ENCODE results near the gene SMAD5. TPM values are rescaled to one million over a fixed set of nuclear protein-coding genes. Genes with fewer than 3 reads are reported as not detected.

SMAD5 gene
- total RNA-seq, 1 donor: 16.5 TPM

DNA sequence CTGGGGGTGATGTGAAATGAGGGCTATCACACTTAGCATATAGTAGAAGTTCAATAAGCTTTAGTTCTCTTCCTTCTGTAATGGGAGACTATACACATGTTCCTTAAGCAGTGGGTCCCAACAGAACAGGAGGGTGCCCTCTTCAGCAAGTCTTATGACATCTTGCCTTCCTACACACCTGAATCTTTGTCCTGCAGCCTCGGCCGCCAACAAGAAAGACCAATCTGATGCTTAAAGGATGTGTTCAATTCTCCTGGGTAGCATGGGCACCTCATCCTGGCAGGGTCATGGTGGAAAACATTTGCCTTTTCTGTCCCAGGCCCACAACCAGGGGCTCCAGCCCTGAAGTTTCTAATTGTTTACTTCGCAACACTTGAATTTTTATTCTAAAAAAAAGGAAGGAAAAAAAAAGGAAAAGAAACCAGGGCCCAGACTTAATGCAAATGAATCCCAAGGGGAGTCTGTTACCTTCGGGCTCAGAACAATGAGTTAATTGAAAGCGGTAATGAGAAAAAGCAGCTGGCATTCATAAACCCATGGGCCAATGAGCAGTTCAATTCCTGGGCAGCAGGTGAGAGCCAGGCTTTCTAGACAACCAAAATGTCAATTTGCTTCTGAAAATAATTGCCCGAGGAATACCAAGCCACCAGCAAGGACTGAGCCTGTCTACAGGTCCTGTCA lies 26.2 kb upstream of the SMAD5 start:
- Histone ChIP-seq H3K4me3 (ENCODE audit: low read length) (no peak overlapping the region), H3K9me3 (ENCODE audit: low read depth, low read length) (no peaks in the 10 kb centered on the region), H3K27me3 (ENCODE audit: insufficient read depth, low read length) (no peaks in the 10 kb centered on the region), H3K4me1 (ENCODE audit: insufficient read depth, low read length) (no peaks in the 10 kb centered on the region)

DNA sequence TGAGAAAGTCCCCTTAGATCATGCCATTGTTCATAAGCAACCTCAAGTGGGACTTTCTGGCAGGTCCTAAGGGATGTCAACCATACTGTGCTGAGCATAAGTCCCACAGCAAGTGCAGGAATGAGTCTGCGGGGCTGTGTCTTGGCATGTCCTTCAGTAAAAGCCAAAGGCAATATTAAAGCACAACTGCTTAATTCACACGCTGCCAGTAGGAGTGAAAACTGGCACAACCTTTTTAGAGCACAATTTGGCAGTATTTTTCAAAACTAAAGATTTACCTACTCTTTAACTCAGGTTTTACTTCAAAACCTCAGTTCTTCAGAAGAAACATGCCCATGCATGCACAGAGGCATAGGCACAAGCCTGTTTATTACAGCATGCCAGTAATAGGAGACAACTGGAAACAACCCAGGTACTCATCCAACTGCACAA lies 24.4 kb upstream of the SMAD5 start:
- Histone ChIP-seq H3K27me3 (ENCODE audit: insufficient read depth, low read length) (no peaks in the 10 kb centered on the region), H3K4me1 (ENCODE audit: insufficient read depth, low read length) (no peaks in the 10 kb centered on the region), H3K9me3 (ENCODE audit: low read depth, low read length) (no peaks in the 10 kb centered on the region), H3K4me3 (ENCODE audit: low read length) (no peak overlapping the region)

DNA sequence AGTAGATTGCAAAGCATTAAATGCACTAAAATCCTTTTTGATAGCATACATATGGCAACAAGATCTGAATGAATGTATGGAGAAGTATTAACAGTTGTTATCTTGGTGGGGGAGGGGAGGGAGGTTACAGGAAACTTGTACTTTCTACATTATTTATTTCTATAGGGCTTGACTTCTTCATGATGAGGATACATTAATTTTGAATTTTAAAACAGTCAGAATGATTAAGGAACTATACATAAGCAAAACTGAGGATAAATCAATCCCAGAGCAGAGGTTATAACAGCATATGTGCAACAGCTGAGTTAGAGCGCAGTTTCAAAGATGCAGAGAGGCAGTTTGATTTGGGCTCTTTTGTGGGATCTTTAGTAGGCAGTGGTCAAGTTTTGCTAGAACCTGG lies 23.9 kb upstream of the SMAD5 start:
- Histone ChIP-seq H3K27me3 (ENCODE audit: insufficient read depth, low read length) (no peaks in the 10 kb centered on the region), H3K9me3 (ENCODE audit: low read depth, low read length) (no peaks in the 10 kb centered on the region), H3K4me3 (ENCODE audit: low read length) (no peak overlapping the region), H3K4me1 (ENCODE audit: insufficient read depth, low read length) (no peaks in the 10 kb centered on the region)

DNA sequence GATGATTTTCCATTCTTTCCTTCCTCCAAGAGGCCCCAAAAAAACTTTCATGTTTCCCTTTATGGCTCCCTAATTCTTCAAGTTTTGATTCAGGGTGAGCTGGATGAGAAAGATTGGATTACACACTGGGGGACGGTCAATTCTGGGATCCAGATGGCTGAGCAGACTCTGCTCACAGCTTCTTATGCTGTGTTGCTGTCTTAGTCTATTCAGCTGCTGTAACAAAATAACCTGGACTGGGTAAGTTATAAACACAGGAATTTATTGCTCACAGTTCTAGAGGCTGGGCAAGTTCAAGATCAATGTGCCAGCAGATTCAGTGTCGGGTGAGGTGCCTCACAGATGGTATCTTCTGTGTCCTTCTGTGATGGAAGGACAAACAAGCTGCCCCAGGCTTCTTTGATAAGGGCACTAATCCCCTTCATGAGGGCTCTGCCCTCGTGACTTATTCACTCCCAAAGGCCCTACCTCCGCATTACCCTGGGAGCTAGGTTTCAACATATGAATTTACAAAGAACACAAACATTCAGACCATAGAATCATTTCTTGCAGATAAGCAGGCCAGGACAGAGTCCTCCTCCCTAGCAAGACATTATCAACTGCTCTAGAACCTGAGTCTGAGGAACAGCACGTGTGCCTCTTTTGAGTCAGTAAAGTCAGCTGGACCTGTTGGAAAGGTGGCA lies 23.1 kb upstream of the SMAD5 start:
- H3K27me3 ChIP-seq (ENCODE audit: insufficient read depth, low read length): no peaks in the 10 kb centered on the region
- H3K9me3 ChIP-seq (ENCODE audit: low read depth, low read length): no peaks in the 10 kb centered on the region
- no peaks in the 10 kb centered on the region for H3K4me1 ChIP-seq (ENCODE audit: insufficient read depth, low read length)
- H3K4me3 ChIP-seq (ENCODE audit: low read length): no peak overlapping the region

DNA sequence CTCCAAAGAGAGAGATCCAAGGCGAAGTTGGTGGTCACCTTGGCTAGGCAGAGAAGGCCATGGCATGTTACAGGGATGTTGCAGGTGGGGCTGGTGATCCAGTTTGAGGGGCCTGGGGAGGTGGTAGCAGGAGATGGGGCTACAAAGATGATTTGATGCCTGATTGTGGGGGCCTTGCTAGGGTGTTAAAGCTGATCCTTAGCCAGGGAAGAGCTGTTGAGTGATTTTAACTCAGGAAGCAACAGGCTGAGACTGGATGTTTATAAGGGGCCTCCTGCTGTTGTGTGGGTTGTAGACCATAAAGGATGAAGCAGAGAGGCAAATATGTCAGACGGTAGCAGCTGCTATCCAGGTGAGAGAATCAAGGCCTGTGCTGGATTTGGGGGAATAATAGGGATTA lies 19.0 kb upstream of the SMAD5 start:
- peaks cover 4% of the 10 kb centered on the region for H3K27me3 ChIP-seq (ENCODE audit: insufficient read depth, low read length)
- H3K9me3 ChIP-seq (ENCODE audit: low read depth, low read length): no peaks in the 10 kb centered on the region
- H3K4me3 ChIP-seq (ENCODE audit: low read length): no peak overlapping the region

DNA sequence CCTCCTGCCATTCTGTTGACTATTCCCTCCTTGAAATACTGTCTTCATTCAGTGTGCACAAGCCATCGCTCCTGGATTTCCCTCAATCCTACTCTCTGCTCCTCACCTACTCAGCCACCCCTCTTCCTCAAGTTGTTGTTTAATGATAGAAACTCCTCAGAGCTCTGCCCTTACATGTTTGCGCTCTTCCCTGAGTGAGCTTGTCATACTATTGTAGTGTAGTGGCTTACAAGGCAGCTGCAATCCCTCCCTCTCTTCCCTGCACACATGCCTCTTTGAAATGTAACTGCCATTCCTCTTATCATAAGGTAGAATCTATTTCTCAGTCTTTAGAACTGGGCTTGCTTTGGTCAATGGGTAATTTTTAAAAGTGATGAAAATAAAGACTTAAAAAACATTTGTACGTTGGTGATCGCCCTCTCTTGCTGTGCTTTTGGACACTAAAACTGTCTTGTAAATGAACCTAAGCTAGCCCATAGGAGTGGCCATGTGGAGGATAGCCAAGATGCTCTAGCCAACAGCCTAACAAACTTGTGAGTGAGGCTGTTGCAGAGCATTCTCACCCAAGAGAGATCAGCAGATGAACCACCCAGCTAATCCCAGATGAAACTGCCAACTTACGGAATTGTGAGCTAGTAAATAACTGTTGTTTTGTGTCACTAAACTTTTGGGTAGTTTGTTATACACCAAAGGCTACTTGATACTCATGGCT lies 18.1 kb upstream of the SMAD5 start:
- no peak overlapping the region for H3K4me3 ChIP-seq (ENCODE audit: low read length)
- H3K4me1 ChIP-seq (ENCODE audit: insufficient read depth, low read length): no peaks in the 10 kb centered on the region
- H3K27me3 ChIP-seq (ENCODE audit: insufficient read depth, low read length): peaks cover 4% of the 10 kb centered on the region
- H3K9me3 ChIP-seq (ENCODE audit: low read depth, low read length): no peaks in the 10 kb centered on the region

More for the DNA sequence above, 19.0 kb upstream of the SMAD5 start:
- H3K4me1 ChIP-seq (ENCODE audit: insufficient read depth, low read length): no peaks in the 10 kb centered on the region

DNA sequence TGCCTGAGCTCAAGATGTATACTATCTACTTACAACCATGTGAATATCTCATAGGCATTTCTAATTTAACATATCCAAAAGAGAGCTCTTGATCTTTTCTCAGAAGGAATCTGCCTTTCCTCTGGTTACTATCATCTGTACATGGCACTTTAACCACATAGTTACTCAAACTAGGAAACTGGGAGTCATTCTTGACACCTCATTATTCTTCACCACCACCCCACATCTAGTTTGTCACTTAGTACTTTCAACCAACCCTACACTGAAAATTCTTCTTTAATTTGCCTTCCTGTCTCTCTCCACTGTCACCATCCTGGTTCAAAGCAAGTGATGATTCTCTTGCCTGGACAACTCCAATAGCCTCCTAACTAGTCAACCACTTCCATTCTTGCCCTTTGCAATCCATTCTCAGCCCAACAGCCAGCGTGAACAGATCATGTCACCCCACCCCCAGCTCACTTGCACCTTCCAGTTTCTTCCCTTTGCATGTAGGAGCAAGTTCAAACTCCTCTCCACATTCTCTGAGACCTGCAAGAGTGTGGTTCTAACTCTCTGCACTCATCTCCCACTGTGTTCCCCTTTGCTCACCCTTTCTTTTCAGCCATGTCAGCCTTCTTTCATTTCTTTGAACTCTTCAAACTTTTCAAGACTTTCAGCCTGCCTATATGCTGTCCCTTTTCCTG lies 17.3 kb upstream of the SMAD5 start:
- H3K9me3 ChIP-seq (ENCODE audit: low read depth, low read length): no peaks in the 10 kb centered on the region
- no peaks in the 10 kb centered on the region for H3K4me1 ChIP-seq (ENCODE audit: insufficient read depth, low read length)
- H3K4me3 ChIP-seq (ENCODE audit: low read length): no peak overlapping the region
- peaks cover 4% of the 10 kb centered on the region for H3K27me3 ChIP-seq (ENCODE audit: insufficient read depth, low read length)

DNA sequence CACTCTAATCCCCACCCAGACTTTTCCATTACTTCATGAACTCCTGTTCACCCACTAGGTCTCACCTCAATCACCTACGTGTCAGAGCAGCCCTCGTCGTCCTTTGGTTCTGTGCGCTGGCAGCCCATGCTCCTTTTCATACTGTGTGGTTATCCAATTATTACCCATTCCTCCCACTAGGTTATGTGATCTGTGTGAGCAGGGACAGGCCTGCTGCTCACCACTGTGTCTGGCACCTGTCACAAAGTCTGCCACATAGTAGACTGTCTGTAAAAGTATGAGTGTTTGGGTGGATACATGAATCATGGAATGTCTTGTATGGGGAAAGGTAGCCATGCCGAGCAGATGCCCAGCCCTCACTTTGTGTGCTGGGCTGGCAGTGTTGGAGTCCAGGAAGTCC lies 12.1 kb upstream of the SMAD5 start:
- no peaks in the 10 kb centered on the region for H3K4me1 ChIP-seq (ENCODE audit: insufficient read depth, low read length)
- H3K4me3 ChIP-seq (ENCODE audit: low read length): no peak overlapping the region
- no peaks in the 10 kb centered on the region for H3K9me3 ChIP-seq (ENCODE audit: low read depth, low read length)
- peaks cover 9% of the 10 kb centered on the region for H3K27me3 ChIP-seq (ENCODE audit: insufficient read depth, low read length)

DNA sequence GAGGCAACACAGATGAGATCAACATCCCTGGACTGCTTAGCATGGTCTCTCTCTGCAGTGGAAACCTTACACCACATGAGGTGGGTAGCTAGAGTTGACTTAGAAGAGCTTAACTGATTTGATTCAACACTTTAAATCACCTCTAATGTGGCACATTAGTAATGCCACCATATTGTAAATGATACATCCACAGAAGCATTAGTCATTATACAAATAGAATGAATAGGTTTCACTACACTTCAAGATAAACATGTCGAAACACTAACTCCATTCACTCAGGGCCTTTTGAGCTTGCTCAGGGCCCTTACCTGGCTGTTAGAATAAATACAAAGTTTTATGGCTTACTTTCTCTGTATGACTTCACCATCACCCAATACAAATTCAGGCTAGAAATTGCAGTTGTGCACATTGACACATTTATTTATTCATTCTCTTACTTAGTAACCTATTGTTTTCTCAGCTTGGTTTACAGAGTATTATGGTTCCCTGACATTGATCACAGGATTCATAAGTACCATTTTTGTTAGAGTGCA lies 9.3 kb upstream of the SMAD5 start:
- Histone ChIP-seq H3K4me3 (ENCODE audit: low read length) (no peak overlapping the region), H3K9me3 (ENCODE audit: low read depth, low read length) (no peaks in the 10 kb centered on the region), H3K27me3 (ENCODE audit: insufficient read depth, low read length) (peaks cover 25% of the 10 kb centered on the region), H3K4me1 (ENCODE audit: insufficient read depth, low read length) (no peaks in the 10 kb centered on the region)

DNA sequence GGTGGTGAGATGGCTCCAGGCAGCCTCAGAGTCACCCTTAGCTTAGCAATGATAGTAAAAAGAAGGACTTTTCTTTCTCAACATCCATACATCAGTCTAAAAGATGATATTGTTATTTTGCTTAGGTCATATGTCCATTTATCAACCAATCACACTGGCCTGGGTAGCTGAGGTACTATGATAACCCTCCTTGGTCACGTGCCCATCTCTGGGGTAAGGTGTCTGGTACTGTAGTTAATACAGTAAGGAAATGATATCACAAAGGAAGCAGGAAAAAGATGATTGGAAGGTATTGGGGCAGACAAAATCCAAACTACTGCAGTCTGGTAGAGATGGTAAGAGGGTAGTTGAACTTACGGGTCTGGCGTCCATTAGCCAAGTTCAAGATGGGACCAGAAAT lies 5.1 kb upstream of the SMAD5 start:
- H3K4me3 ChIP-seq (ENCODE audit: low read length): no peak overlapping the region
- H3K4me1 ChIP-seq (ENCODE audit: insufficient read depth, low read length): peaks cover 5% of the 10 kb centered on the region
- H3K9me3 ChIP-seq (ENCODE audit: low read depth, low read length): no peaks in the 10 kb centered on the region
- H3K27me3 ChIP-seq (ENCODE audit: insufficient read depth, low read length): peaks cover 37% of the 10 kb centered on the region

DNA sequence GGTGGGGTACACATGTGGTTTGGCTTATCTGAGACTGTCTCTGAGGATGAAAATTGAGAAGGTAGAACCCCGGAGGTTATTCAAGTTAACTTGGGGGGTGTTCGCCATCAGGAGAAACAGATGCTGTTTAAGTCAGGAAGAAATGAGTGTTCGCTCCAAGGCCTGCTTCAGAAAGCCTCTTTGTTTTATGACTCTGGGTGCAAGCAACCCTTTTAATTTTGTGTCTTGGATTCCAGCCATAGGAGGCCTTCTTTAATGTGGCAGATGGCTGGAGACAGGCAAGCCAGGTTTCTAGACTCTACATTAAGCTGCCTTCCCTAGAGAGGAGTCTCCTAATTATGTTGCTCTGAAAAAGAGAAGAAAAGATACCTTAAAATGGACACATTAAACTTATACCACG lies 4.2 kb upstream of the SMAD5 start:
- no peak overlapping the region for H3K4me3 ChIP-seq (ENCODE audit: low read length)
- H3K4me1 ChIP-seq (ENCODE audit: insufficient read depth, low read length): peaks cover 5% of the 10 kb centered on the region
- H3K9me3 ChIP-seq (ENCODE audit: low read depth, low read length): no peaks in the 10 kb centered on the region
- peaks cover 33% of the 10 kb centered on the region for H3K27me3 ChIP-seq (ENCODE audit: insufficient read depth, low read length)

DNA sequence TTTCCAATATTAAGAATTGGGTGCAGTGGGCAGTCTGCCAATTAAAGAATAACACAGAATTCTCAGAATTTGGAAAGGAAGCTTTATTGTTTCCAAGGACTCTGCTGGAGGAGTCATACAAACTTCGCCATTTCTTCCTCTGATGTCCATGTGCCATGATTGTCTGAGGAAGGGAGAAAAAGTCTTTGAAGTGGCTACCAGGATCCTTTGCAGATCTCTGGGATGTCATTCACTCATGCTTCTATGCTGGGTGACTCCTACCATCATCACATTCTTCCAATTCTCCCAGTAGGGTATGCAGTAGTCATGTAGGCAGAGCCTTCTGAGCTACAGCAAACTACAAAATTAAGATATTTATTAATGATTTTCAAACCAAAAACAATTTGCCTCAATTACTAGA lies 3.2 kb upstream of the SMAD5 start:
- no peak overlapping the region for H3K4me3 ChIP-seq (ENCODE audit: low read length)
- H3K4me1 ChIP-seq (ENCODE audit: insufficient read depth, low read length): peaks cover 14% of the 10 kb centered on the region
- no peaks in the 10 kb centered on the region for H3K9me3 ChIP-seq (ENCODE audit: low read depth, low read length)
- H3K27me3 ChIP-seq (ENCODE audit: insufficient read depth, low read length): peaks cover 33% of the 10 kb centered on the region

DNA sequence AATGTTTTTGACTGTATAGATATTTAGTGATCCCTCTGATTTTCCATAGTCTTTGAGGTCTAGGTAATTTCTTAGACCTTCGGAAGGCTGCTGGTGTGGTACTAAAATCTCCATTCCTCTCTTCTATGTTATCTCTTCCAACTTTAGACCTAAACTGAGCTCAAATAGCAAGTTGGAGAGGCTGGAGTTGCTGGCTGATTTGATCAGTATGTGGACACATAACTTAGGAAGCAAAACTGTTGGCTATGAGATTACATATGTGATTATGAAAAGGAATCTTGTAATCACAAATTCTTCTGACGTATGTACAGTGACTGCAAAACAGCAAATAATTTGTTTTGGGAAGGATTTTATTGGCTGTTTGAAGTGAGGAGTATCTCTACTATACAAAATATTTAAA lies 2.1 kb upstream of the SMAD5 start:
- Histone ChIP-seq H3K27me3 (ENCODE audit: insufficient read depth, low read length) (peaks cover 27% of the 10 kb centered on the region), H3K4me3 (ENCODE audit: low read length) (no peak overlapping the region), H3K9me3 (ENCODE audit: low read depth, low read length) (no peaks in the 10 kb centered on the region), H3K4me1 (ENCODE audit: insufficient read depth, low read length) (peaks cover 14% of the 10 kb centered on the region)

DNA sequence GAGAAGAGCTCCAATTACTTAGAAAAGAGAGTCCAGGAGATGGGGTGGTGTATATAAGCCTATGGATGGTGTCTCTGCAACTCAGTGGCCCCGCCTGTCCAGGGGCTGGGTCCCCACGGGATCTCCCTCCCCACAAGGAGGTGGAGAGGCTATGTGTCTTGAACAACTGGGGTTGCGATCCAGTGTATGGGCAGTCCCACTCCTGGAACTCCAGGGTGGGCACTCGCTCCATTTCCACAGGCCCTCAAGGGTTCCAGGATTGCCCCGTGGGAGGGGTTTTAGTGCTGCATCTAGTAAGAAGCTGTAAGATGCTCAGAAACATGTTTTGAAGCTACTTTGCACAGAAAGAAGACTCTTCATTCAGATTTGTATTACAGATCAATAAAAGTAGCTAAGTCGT lies 558 bp upstream of the SMAD5 start:
- peak overlapping the region; percentile 72 for H3K4me3 ChIP-seq (ENCODE audit: low read length)
- H3K9me3 ChIP-seq (ENCODE audit: low read depth, low read length): no peaks in the 10 kb centered on the region
- H3K4me1 ChIP-seq (ENCODE audit: insufficient read depth, low read length): peaks cover 14% of the 10 kb centered on the region
- peaks cover 17% of the 10 kb centered on the region for H3K27me3 ChIP-seq (ENCODE audit: insufficient read depth, low read length)
